HG03457 (cell line): ENCODE results near the gene HOXD8.

Source experiments
- ATAC-seq: cut with Tn5 transposase; IDR thresholded peaks from one replicate; pipeline ENCODE4 v1.9.1; 2021; ENCODE audit warnings: moderate number of reproducible peaks; ENCODE audit not compliant: unreplicated experiment

HOXD8 gene

GRCh38 chr2:176157499-176158185 is 28.1 kb downstream of the HOXD8 start:
- ATAC-seq, result no peak

GRCh38 chr2:176158186-176158591 is 28.7 kb downstream of the HOXD8 start:
- ATAC-seq, result no peak

- no peak for ATAC-seq
These were observed 29.6 kb downstream of the HOXD8 start for GRCh38 chr2:176158855-176159662.

- no peak for ATAC-seq
These were observed 30.3 kb downstream of the HOXD8 start for GRCh38 chr2:176159663-176160250.

- no peak for ATAC-seq
These were observed 30.9 kb downstream of the HOXD8 start for GRCh38 chr2:176160251-176160985.

GRCh38 chr2:176160986-176161824 is 31.7 kb downstream of the HOXD8 start:
- no peak for ATAC-seq

- no peak for ATAC-seq
These were observed 32.5 kb downstream of the HOXD8 start for GRCh38 chr2:176161825-176162626.

- ATAC-seq, result no peak
These were observed 33.6 kb downstream of the HOXD8 start for GRCh38 chr2:176162911-176163671.

- no peak for ATAC-seq
These were observed 34.2 kb downstream of the HOXD8 start for GRCh38 chr2:176163672-176164056.

GRCh38 chr2:176164201-176164600 is 34.7 kb downstream of the HOXD8 start:
- ATAC-seq, result no peak

- no peak for ATAC-seq
These were observed 35.3 kb downstream of the HOXD8 start for GRCh38 chr2:176164611-176165369.

GRCh38 chr2:176165370-176166050 is 36.0 kb downstream of the HOXD8 start:
- no peak for ATAC-seq

- no peak for ATAC-seq
These were observed 36.8 kb downstream of the HOXD8 start for GRCh38 chr2:176166272-176166671.

GRCh38 chr2:176167398-176167797 is 37.9 kb downstream of the HOXD8 start:
- ATAC-seq, result no peak

- no peak for ATAC-seq
These were observed 39.7 kb downstream of the HOXD8 start for GRCh38 chr2:176169181-176169580.

- no peak for ATAC-seq
These were observed 40.2 kb downstream of the HOXD8 start for GRCh38 chr2:176169711-176170110.

GRCh38 chr2:176170602-176171305 is 41.2 kb downstream of the HOXD8 start:
- ATAC-seq, result no peak
